Smooth muscle cell (in vitro differentiated cells): ENCODE measurements around the gene HLTF. TPM values are rescaled to one million over a fixed set of nuclear protein-coding genes. Genes with fewer than 3 reads are reported as not detected.

Experiments used
- DNase-seq: peaks from one replicate; lab custom pipeline; 2025; ENCODE audit not compliant: unreplicated experiment; lab: John Stamatoyannopoulos, UW
- H2AFZ ChIP-seq: fragments of 200-600 bp; sonication (generic); 2 replicates; pipeline ENCODE4 v1.6.0; 2016; ENCODE audit warnings: antibody characterized with exemption, low read depth, mild to moderate bottlenecking
- H3F3A ChIP-seq: fragments of 200-600 bp; sonication (generic); 2 replicates; pipeline ENCODE4 v1.6.0; 2017; ENCODE audit warnings: antibody characterized with exemption, low read depth
- H3K27ac ChIP-seq: fragments of 200-600 bp; sonication (generic); 2 replicates; pipeline ENCODE4 v1.5.1; 2016; ENCODE audit warnings: low read depth, mild to moderate bottlenecking
- H3K27me3 ChIP-seq: fragments of 200-600 bp; sonication (generic); 2 replicates; pipeline ENCODE4 v1.6.1; 2016; ENCODE audit warnings: low read depth, mild to moderate bottlenecking
- H3K36me3 ChIP-seq: fragments of 200-600 bp; sonication (generic); 2 replicates; pipeline ENCODE4 v1.5.1; 2016; ENCODE audit warnings: low read depth
- H3K4me1 ChIP-seq: fragments of 200-600 bp; sonication (generic); 2 replicates; pipeline ENCODE4 v1.5.1; 2016; ENCODE audit warnings: low read depth
- H3K4me2 ChIP-seq: fragments of 200-600 bp; sonication (generic); 2 replicates; pipeline ENCODE4 v1.6.0; 2016; ENCODE audit warnings: mild to moderate bottlenecking
- H3K4me3 ChIP-seq: fragments of 200-600 bp; sonication (generic); 2 replicates; pipeline ENCODE4 v1.5.1; 2016; ENCODE audit warnings: mild to moderate bottlenecking
- H3K79me2 ChIP-seq: fragments of 200-600 bp; sonication (generic); 2 replicates; pipeline ENCODE4 v1.6.0; 2016; ENCODE audit warnings: low read depth, mild to moderate bottlenecking
- H3K9ac ChIP-seq: fragments of 200-600 bp; sonication (generic); 2 replicates; pipeline ENCODE4 v1.6.0; 2016; ENCODE audit warnings: low read depth
- H3K9me3 ChIP-seq: fragments of 200-600 bp; sonication (generic); replicated peaks from 2 replicates; pipeline ENCODE4 v1.5.1; 2016; ENCODE audit warnings: low read depth
- H4K20me1 ChIP-seq: fragments of 200-600 bp; sonication (generic); 2 replicates; pipeline ENCODE4 v1.6.0; 2016; ENCODE audit warnings: low read depth
- WGBS: methylation state at CpG from one replicate; pipeline ENCODE4 v1.1.7; 2016; ENCODE audit warnings: low lambda C conversion rate; 5-methylcytosine and 5-hydroxymethylcytosine counted together
- polyA plus RNA-seq: library from polyadenylated mRNA; unstranded; fragments of >200 nt; fragmentation: Nextera tagmentation; extraction: Ambion mirVana; gene quantifications from 2 replicates; pipeline ENCODE4 v1.2.1, GENCODE V29; 2016
- total RNA-seq: library from RNA; depleted of rRNA; stranded (reverse); fragments of >200 nt; gene quantifications from 2 replicates; pipeline ENCODE4 v1.2.3, GENCODE V29; 2014
- TF ChIP-seq, protein P1 (sequence below): fragments of 200-600 bp; sonication (generic); IDR thresholded peaks from 2 replicates; pipeline ENCODE4 v1.5.1; 2017; ENCODE audit warnings: borderline replicate concordance, mild to moderate bottlenecking, antibody characterized with exemption; ENCODE audit not compliant: insufficient read depth, poor library complexity, severe bottlenecking

The HLTF gene
- total and polyA plus RNA-seq, 2 experiments from 2014 or later: 24.2 to 34.9 TPM

GRCh38 chr3:149090907-149091306 lies 4.6 kb upstream of the HLTF start:
- Histone ChIP-seq H3K4me1 (peaks cover 4% of the 10 kb centered on the region), H4K20me1 (no peaks in the 10 kb centered on the region), H3K79me2 (no peaks in the 10 kb centered on the region), H3K9ac (no peak overlapping the region), H3K9me3 (no peaks in the 10 kb centered on the region), H3K27me3 (no peaks in the 10 kb centered on the region), H2AFZ (peak overlapping the region; percentile 24), H3K27ac (no peak overlapping the region), H3K4me2 (no peak overlapping the region), H3K4me3 (no peak overlapping the region), H3F3A (no peaks in the 10 kb centered on the region), H3K36me3 (no peaks in the 10 kb centered on the region)
- DNase-seq: no peak
- WGBS: 97% methylated on average over 3 of the region's 3 CpGs
- TF ChIP-seq, protein P1, sequence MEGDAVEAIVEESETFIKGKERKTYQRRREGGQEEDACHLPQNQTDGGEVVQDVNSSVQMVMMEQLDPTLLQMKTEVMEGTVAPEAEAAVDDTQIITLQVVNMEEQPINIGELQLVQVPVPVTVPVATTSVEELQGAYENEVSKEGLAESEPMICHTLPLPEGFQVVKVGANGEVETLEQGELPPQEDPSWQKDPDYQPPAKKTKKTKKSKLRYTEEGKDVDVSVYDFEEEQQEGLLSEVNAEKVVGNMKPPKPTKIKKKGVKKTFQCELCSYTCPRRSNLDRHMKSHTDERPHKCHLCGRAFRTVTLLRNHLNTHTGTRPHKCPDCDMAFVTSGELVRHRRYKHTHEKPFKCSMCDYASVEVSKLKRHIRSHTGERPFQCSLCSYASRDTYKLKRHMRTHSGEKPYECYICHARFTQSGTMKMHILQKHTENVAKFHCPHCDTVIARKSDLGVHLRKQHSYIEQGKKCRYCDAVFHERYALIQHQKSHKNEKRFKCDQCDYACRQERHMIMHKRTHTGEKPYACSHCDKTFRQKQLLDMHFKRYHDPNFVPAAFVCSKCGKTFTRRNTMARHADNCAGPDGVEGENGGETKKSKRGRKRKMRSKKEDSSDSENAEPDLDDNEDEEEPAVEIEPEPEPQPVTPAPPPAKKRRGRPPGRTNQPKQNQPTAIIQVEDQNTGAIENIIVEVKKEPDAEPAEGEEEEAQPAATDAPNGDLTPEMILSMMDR: no peak

DNA sequence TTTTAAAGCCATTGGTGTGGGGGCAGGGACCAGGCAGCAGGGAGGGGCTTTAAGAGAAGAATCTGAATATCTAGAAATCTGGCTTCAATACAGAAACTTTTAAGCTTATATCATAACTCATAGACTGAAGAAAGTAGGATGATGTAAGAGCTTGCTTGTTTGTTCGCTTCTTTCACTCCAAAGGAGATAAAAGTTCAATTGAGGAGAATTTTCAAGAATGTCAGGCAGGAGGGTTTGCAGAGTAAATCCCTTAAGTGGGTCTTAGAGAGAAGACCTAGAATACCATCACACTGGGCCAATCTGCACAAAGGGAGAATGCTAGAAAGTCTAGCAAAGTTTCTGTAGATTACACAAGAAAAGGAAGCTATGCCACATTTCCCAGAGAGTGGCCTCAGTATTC lies 4.1 kb upstream of the HLTF start:
- Histone ChIP-seq H3K27me3 (no peaks in the 10 kb centered on the region), H3K4me1 (peaks cover 5% of the 10 kb centered on the region), H3F3A (no peaks in the 10 kb centered on the region), H3K9me3 (no peaks in the 10 kb centered on the region), H3K4me2 (no peak overlapping the region), H3K36me3 (no peaks in the 10 kb centered on the region), H3K79me2 (peaks cover 1% of the 10 kb centered on the region), H3K27ac (no peak overlapping the region), H2AFZ (peak overlapping the region; percentile 24), H4K20me1 (peaks cover 3% of the 10 kb centered on the region), H3K4me3 (no peak overlapping the region), H3K9ac (no peak overlapping the region)
- WGBS: 86% methylated on average over 1 of the region's 1 CpG
- no peak for DNase-seq
- TF ChIP-seq, protein P1: no peak

GRCh38 chr3:149089395-149089794 lies 3.1 kb upstream of the HLTF start:
- H3K9ac ChIP-seq: no peak overlapping the region
- H4K20me1 ChIP-seq: peaks cover 10% of the 10 kb centered on the region
- no peak for DNase-seq
- no peak overlapping the region for H2AFZ ChIP-seq
- H3K36me3 ChIP-seq: no peaks in the 10 kb centered on the region
- H3K4me1 ChIP-seq: peaks cover 11% of the 10 kb centered on the region
- TF ChIP-seq, protein P1: no peak
- H3K27ac ChIP-seq: no peak overlapping the region
- H3K27me3 ChIP-seq: no peaks in the 10 kb centered on the region
- WGBS: 97% methylated on average over 3 of the region's 3 CpGs
- no peaks in the 10 kb centered on the region for H3K9me3 ChIP-seq
- H3K4me3 ChIP-seq: no peak overlapping the region
- H3F3A ChIP-seq: no peaks in the 10 kb centered on the region
- peaks cover 12% of the 10 kb centered on the region for H3K79me2 ChIP-seq
- no peak overlapping the region for H3K4me2 ChIP-seq

- Histone ChIP-seq H3K27me3 (no peaks in the 10 kb centered on the region), H3K4me3 (no peak overlapping the region), H3K27ac (no peak overlapping the region), H3K79me2 (peaks cover 31% of the 10 kb centered on the region), H4K20me1 (peaks cover 18% of the 10 kb centered on the region), H3K4me1 (peaks cover 11% of the 10 kb centered on the region), H3K4me2 (peak overlapping the region; percentile 96), H2AFZ (peak overlapping the region; percentile 98), H3K9ac (no peak overlapping the region), H3K9me3 (no peaks in the 10 kb centered on the region), H3F3A (no peaks in the 10 kb centered on the region), H3K36me3 (no peaks in the 10 kb centered on the region)
- DNase-seq: no peak
- TF ChIP-seq, protein P1: no peak
- WGBS: 99% methylated on average over 15 of the region's 15 CpGs
Measured at GRCh38 chr3:149087208-149087607, 875 bp upstream of the HLTF start.
